NCI-H748 (cell line): ENCODE results near the gene STAT4.

ENCODE experiments used
- DNase-seq: peaks from one replicate; lab custom pipeline; 2025; ENCODE audit not compliant: unreplicated experiment; lab: John Stamatoyannopoulos, UW

STAT4 gene

DNA sequence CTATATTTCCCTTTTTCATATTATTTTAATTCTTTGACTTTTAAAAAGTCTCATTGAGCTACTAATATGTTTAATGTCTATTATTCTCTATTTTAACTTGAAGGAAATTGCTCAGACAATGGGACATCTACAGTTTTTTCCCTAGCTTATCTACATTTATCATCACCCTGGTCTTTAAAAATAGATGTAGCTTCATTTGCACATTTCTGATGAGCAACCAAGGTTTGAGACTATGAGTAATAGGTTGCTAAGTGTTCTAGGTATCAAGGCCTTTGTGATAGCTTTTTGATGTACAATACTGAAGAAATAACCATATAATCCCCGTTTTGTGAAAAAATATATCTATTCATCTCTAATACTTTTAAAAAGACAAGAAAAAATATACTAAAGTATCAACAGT, 47.0 kb downstream of the STAT4 start:
- DNase-seq: no peak

DNA sequence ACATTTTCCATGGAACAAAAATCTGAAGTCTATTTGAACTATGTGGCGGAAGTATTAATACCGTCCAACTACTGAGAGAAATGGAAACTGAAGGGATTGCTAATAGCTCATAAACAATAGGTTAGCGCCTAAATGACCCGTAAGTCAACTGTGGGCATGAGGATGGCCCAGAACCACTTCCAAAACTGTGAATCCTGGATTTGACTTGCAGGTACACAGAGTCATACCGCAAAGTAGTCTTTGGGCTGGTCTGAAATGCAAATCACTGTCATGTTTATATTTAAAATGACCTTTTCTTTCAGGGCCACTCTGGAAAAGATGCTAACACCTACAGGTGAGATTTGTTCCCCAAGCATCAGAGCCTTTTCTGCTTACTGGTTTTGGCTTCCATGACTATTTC, 50.6 kb downstream of the STAT4 start:
- DNase-seq: peak; percentile 16

DNA sequence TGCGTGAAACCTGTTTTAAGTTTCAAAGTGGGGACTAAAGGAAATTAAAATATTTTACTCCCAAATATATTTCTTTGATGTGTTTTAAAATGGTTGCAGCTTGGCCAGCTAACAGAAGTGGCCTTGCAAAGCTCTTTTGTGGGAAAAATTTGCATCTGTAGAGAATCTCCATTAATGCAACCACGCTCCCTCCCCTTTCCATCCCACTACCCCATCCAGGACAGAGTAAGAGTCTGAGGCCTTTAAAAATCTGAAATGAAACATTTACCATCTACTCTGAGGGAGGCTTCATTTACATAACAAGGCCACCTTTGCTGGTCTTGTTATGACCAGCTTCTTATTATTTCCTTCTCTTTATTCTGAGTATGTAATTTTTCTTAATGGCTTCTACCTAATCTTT, 63.5 kb downstream of the STAT4 start:
- DNase-seq: no peak

DNA sequence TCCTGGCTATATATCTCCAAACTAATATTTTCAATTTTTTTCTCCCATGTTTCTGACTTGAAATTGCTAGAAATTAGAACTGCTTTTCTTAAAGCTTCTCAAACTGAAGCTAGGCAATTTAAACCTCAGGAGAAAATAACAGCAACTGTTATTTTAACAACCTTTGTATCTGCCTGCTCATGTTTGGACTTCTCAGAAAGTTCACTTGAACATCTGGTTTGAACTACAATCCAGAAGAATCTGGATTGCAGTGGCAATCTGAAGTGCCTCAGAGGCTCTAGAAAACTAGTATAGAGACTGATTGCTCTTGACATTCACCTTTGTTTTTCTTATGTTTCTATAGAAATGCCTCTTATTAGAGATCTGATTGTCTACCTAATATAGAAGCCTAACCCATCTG, 64.1 kb downstream of the STAT4 start:
- no peak for DNase-seq

DNA sequence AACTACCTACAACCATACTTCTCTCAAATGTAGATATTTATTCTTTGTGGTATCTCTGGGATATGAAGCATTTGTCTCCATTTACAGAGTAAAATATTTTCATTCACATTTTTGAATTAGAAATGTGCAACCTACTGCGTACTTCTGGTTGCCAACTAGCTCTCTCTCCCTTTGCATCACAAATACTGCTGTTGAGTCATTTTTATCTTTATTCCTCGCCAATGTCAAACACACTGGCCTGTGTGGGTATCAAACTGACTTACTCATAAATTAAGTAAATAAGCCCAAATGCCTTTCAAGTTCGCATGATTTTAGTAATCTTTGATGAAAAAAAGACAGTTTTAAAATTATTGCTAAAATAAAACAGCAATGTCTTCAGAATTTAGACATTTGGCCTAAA, 67.3 kb downstream of the STAT4 start:
- DNase-seq: no peak

DNA sequence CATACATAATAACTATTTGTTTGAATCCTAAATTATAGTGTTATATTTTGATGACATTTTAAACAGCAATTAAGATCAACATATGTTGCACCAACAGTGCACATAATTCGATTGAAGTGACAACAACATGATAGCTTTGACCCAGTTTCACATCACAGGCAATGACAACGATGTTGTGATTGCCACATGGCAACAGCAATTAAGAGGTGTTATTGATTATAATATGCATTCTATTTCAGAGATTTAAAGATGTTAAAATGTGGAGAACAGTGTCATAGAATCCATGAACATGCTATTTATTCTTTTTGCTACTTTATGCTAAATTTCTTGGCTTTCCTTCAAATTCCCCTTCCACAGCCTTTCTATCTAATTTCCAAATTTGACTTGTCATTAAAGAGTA, 68.5 kb downstream of the STAT4 start:
- no peak for DNase-seq

DNA sequence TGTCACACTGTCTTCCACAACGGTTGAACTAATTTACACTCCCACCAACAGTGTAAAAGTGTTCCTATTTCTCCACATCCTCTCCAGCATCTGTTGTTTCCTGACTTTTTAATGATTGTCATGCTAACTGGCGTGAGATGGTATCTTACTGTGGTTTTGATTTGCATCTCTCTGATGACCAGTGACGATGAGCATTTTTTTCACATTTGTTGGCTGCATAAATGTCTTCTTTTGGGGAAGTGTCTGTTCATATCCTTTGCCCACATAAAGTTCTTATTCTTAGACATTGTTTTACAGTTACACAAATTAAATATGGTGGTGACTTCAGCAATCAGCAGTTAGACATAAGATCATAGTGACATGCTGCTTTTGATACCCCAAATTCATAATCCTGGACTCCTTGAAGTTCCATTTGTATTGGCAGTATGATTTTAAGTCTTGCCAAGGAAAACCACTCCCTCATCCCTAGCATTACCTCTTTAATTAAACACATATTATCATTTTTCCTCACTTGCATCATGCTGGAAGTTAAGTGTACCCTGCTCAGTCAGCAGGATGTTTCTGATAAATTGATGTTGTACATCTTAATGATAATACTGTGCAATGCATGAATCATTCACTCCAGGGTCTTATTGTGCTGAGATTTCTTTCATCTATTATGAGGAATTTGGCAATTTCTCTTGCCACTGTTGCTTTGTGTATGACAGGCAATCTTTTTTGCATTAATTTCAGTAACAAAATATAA, 69.2 kb downstream of the STAT4 start:
- DNase-seq: no peak

DNA sequence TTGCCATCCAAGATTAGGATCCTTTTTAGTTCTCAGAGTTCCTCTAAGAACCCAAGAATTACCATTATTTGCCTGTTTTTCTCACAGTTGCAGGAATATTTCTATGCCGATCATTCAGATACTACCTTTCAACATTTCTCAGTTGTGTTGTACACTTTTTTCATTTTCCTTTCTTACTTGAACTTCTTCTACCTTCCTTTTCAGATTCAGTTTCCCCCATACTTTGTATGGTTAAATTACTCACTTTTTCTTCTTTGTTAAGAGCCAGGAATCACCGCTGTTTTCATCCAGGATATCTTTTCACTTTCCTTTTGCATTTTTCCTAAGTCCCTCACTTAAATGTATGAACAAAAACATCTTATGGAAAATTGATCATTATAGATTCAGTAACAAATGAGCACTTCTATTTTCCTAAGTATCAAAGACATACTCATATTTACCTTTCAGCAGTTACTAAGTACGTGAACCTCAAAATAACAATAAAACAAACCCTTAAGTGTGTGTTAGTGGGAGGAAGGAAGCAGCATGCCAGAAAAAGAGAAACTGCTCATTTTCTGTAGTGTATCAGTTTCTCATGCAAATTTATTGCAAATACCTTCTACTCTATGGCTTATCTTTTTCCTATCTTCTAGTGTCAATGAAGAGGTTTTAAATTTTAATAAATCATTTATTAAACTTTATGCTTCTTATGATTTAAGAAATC, 72.5 kb downstream of the STAT4 start:
- DNase-seq: no peak

DNA sequence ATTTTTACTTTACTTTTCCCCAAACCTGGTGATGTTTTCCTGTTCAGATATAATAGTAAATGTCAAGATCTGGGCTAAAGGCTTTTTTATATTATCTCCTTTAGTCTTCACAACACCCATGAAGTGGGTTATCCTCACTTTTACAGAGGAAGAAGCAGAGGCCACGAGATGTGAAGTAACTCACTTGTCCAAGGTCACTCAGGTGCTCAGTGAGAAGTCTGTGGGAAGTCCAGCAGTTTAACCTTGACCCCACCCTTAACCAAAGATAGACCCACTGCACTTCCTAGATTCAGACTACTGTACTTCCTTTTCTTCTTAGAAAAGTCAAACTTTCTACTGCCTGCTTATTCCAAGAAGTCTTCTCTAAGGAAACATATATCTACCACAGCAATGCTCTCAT, 80.5 kb downstream of the STAT4 start:
- DNase-seq: no peak

DNA sequence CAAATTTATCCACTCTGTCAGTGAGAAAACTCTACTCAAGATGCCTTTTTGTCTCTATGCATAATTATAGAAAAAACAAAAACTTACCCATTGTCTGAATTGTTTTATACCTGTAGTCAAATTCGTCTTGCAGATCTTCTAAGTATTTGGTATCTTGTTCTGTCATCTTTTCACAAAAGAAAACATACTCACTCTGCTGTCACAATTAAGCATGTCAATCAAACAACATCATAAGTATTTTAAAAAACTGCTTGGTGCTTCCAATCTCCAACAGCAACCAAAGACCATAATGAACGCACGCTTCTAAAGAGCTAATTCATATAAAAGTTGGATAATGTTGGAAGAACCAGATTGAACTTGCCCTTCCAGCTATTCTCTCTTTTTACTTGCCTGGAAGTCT, 81.2 kb downstream of the STAT4 start:
- no peak for DNase-seq

DNA sequence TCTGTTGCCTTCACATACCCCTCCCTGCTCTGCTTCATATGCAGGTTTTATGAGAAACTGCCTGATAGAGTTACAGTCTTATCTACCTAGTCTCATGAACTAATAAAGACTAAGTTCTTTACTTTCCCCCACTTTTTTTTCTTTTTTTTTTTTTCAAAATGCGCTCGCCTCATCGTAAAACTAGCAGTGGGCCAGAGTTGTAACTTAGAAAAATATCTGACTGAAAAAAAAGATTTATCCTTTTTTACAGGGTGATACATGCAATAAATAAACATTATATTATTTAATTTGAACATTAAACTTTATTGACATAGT, 83.9 kb downstream of the STAT4 start:
- DNase-seq: no peak

DNA sequence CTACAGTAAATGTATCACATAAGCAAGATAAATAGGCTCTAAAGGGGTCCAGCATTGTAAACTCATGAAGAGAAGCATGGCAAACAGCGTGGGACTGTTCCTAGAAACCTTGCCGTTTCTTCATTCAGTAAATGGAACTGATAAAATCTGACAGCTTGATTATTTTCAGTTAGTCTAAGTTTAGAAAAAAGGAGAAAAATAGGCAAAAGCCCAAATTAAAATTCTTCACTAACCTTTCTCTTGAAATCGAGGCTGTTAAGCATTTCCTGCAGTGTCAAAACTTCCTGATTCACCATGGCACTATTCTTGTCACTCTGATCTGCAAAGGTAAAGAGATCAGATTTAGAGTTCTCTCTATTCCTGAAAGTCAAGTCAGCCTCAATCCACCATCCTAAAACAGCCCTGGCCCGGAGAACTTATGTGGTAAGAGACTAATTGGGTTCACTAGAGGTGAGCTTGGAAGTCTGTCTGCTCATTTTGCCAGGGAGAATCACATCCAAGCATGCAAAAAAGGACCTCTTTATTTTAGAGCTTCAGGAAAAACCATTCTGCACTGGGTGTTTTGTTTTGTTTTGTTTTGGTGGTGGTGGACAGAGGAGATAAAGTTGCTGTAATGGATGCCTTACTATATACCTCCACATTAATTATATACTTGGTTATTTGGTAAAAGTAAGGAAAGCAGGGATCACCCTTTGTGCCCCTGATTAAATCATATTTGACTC, 84.4 kb downstream of the STAT4 start:
- DNase-seq: no peak

DNA sequence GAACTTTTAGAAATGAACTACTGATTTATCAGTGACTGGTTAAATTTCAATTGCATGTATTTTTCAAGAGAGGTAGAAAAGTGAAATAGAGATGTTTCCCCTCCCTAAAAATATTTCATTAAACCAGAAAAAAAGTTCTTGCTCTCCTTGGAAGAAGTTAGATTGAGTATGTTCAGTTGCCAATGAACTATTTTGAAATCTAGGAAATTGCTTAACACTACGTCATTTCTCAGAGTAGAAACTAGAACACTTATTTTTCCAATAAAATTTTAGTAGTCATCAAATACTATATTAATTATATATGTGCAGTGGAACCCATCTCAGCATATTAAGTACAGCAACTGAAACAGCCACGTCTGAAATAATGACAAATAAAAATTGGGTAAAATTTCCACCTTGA, 85.0 kb downstream of the STAT4 start:
- no peak for DNase-seq

DNA sequence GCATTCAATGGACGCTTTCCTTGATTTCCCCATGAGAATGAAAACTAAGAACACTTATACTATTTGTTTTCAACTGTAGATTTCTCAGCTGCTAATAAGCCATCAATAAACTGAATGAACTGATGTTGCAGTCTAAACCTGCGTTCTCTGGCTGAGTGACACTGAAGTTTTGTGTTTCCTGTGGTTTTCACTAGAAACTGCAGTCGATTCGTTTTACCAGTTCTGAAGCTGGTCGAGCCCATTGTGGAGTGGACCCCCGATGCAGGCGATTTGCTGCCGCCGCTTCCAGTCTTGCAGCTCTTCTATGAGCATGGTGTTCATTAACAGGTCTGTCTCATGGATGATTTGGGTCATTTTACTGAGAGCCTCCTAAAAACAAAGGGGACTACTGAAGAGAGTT, 86.2 kb downstream of the STAT4 start:
- no peak for DNase-seq

DNA sequence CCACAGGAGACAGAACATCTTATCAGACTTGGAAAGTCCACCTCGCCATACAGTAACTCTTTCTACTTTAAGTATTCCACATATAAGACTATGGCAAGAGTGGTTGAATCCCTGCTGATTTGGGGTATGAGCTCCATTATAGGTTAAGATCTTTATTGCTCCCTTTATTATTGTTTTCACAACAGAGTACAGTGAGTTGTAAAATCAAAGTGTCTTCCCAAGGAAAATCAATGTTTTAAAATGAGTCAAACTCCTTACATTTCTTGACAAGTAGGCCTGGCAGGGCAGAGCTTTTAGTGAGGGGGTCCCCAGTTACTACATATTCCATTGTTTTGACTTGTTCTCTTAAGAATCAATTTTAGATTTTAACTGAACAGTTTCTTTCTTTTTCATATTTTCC, 87.2 kb downstream of the STAT4 start:
- no peak for DNase-seq

DNA sequence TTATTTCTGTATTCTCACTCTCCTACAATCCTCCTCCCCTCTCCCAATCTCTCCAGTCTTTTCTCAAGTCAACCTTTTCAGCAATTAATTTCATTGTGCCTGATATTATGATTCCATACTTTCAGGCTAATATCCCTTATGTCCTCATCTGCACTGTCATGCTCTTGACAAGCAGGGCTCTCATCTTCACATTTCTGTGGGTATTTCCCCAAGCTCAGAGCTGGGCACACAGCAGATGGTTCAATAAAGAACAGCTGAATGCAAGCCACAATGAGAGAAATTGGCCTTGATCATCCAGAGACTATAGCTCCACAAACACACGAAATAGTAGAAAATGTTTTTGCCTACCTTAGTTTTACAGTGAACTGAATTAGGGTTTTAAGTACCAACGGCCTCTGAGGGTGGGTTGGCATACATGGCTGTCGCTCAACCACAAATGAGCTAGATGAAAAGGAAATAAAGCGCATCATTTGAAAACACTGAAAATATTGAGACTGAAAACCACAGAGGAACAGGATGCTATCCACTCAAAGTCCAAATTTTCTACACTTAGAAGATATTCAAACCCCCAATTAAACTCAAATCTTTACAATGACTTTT, 89.3 kb downstream of the STAT4 start:
- DNase-seq: no peak

DNA sequence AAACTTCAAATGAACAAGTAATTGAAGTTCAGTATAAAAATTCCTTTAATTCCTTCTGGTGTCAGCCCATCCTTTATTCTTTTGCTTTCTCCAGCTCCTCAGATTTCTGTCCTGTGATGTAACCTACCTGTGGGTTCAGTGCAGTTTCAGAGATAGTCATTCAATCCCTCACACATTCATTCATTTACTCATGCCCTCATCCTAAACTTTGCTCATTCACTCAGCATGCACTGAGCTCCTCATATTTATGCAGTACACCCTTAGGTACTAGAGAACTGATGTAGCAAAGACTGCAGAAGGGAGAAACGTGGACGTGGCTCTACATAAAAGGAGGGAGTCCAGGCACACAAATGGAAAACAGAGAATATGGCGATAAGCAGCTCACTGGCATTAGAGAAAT, 91.5 kb downstream of the STAT4 start:
- no peak for DNase-seq

DNA sequence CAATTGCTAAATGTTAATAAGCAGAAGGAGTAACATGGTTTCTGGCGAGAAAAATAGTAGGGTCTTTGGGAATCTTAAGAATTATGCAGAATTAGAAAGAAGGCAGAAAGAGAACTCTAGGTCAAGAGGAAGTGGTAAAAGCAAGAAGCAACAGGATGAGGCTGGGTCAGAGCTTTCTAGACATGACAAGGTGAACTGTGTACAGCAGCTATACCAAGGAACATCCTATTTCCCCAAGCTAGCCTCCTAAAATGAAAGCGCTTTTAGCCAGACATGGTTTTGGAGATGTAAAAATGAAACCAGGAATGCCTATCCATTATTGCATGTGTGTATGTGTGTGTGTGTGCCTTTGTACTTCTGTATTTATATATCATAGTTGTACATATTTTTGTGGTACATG, 94.6 kb downstream of the STAT4 start:
- no peak for DNase-seq

DNA sequence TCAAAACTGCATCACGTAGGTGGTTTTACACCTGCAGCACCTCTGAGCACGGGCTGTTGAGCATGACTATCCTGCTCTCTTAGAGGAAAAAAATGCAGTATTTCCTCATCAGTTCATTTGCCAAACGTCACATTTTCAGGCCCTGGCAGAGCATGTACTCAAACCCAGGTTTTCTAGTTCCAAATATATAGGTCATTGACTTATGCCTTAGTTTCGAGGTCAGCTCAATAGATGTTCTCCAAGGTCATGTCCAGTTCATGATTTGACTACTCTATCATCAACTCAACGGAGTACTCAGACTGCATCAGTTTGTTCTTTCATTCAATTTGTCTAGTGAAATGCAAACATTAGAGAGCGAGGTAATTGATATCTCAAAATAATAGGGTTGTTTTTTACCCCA, 97.5 kb downstream of the STAT4 start:
- no peak for DNase-seq

DNA sequence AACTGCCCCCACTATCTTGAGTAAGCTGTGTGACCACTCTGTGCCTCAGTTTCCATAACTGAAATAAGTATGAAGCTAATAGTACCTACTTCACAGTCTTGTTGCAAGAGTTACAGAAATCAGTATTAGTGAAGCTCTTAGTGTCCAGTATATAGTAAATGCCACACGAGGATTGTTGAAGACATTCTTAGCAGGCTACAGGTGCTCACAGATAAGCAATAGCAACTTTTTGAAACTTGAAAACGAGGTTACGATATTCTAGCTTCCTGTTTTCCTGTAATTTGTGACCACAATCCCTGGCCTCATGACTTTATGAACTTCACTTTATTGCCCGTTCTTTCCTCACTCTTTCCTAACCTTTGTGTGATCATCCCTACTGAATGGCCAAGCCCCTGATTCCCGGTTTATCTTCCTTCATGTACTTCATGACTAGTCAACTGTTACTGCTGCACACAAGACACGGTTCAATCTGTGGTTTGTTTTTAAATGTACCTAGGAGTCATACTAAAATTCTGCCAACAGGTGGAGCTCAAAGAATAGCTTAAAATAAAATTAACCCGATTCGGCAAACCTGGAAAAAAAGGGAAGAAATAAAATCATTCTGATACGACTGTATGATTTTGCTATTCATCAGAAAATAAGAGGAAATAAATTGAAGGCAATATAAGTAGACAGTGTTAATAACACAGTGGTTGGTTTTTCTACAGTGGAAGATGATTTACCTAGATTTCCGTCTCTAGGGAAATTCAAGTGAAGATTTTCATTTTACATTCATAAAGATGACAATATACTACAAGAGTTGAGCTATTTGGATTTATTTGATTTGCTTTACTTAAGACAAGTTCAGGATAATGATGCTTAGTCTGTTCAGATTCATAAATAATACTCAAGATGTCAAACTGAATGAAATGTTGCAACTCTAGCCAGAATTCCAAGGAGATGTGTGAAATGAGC, 98.7 kb downstream of the STAT4 start:
- peak; percentile 71 for DNase-seq

DNA sequence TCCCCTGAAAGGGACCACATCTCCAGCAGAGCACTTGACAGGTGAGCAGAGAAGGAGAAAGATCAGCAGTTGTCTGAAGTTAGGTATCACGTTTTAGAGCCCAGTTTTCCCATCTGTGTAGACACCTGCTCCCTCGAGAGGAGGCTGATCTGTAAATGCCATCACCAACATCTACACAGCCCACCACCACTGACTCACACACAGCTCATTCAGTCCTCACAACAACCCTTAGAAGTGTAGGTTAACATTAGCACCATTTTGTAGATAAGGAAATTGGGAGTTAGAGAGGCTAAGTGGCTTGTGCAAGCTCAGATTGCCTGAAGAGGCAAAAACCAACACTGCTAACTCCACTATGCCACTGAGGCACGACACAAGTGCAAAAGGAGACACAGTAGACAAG, 99.6 kb downstream of the STAT4 start:
- no peak for DNase-seq
